ENCODE data around the gene TMEM63B.

Gene TMEM63B

GRCh38 chr6:44145839-44146238 is 18.5 kb downstream of the TMEM63B start:
- no peak for DNase-seq

DNA sequence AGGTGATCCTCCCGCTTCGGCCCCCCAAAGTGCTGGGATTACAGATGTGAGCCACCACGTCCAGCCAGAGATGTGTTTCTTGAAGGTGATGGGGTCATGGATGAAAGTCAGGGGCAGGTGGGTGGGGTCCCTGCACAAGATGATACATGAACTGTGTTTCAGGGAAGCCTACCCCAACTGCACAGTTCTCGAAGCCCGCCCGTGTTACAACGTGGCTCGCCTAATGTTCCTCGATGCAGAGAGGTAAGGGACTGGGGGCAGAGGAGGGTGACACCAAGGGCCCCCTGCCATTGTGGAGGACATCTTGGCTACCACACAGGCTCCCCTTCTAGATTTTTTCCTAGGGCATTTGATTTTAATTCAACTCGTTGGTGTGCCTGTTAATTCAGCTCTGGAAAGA is 19.3 kb downstream of the TMEM63B start:
- DNase-seq = no peak

DNA sequence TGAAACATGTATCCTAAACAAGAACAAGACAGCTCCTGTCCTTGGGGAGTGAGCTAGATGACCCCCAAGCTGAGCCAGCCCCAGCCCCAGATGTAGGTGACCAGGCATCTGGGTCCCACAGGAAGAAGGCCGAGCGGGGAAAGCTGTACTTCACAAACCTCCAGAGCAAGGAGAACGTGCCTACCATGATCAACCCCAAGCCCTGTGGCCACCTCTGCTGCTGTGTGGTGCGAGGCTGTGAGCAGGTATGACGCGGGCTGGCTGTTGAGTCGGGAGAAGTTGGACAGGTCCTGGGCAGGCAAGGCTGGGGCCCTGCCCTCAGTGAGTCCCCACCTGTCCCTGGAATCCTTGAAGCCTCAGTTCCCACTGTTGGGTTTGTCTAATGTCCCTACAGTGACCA is 19.9 kb downstream of the TMEM63B start:
- no peak for DNase-seq

DNA sequence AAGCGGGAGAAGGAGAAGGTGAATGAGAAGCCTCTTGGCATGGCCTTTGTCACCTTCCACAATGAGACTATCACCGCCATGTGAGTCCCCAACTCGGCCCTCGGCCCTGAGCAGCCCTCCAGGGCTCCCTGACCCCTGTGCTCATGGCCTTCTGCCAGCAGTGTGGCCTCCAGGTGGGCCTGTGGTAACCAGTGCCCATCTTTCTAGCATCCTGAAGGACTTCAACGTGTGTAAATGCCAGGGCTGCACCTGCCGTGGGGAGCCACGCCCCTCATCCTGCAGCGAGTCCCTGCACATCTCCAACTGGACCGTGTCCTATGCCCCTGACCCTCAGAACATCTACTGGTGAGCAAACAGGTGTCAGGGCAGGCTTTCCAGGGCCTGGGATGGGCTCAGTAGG is 21.0 kb downstream of the TMEM63B start:
- DNase-seq = no peak

- DNase-seq = no peak
These were observed 22.1 kb downstream of the TMEM63B start for GRCh38 chr6:44149369-44150012.

DNA sequence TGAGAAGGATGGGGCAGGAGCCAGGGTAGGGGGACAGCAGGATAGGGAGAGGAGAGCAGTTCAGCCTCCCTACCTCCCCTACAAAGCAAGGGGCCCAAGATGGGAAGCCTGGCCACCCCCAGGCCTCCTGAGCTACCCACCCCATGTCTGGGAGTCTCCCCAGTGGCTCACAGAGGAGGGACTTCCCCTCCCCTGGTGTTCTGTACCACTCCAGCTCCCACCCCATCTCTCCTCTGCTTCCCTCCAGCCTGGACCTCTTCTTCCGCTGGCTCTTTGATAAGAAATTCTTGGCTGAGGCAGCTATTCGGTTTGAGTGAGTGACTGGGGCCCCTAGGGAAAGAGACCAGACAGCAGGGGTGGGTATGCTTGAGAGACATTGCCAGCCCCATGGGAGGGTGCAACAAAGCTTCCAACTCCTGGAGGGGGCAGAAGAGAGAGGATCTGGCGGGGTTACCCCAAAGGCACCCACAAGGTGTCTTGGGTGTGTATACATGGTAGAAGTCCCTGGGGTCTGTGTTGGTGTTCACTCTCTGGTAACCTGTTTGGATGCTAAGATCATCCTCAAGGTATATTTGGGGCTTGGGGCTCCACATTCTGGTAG is 23.1 kb downstream of the TMEM63B start:
- DNase-seq = no peak

DNA sequence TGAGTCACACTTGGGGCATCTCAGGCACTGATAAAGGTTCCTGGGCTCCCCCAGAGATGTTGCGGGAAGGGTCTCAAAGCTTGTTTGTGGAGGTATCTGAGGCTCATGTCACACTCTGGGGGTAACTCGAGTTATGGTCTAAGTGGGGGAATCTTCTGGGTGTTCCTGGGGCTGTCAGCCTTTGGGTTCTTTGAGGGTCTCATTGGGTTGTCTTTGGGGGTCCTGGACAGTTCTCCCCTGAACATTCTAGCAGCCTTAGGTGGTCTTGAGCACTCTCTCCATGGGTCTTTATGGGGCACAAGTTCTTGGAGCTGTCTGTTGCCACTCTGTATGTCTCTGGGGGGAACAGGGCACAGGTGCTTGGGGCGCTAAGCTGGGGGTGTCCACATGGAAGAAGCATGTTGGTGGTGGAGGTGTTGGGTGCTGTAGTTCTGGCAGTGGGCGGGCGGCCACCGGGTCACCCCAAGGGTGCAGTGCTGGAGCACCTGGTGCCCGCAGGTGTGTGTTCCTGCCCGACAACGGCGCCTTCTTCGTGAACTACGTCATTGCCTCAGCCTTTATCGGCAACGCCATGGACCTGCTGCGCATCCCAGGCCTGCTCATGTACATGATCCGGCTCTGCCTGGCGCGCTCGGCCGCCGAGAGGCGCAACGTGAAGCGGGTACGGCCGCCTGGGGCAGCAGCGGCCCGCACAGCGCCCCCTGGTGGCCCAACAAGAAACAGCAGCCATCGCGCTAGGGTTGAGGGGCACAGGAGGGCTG is 24.2 kb downstream of the TMEM63B start:
- no peak for DNase-seq

DNA sequence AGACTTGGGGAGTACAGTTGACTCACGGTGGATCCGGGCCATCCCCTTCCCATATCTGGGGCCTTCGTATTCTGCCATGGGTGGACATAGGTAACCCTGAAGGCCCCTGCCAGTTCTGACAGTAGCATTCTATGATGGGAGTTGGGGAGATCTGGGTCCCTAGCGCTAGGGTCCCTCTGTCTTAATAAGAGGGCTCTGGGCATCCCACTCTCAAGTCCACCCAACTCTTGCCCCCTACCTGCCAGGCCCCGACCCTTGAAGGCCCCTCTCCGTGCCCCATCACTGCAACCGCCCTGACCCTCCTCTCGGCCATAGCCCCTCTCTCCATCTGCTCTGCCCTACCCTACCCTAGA is 24.7 kb downstream of the TMEM63B start:
- no peak for DNase-seq

- no peak for DNase-seq
These were observed 25.2 kb downstream of the TMEM63B start for GRCh38 chr6:44152533-44152932.

DNA sequence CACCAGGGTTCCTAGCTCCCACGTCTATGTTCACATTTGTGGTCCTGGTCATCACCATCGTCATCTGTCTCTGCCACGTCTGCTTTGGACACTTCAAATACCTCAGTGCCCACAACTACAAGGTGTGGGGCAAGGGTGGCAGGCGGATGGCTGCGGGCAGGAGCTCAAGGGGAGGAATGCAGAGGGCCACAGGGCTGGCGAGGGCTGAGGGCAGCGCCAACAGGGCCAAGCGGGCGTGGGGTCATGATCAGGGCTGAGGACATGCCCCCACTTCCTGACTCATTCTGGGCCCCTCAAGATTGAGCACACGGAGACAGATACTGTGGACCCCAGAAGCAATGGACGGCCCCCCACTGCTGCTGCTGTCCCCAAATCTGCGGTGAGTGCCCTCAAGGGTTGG is 26.7 kb downstream of the TMEM63B start:
- DNase-seq = no peak

DNA sequence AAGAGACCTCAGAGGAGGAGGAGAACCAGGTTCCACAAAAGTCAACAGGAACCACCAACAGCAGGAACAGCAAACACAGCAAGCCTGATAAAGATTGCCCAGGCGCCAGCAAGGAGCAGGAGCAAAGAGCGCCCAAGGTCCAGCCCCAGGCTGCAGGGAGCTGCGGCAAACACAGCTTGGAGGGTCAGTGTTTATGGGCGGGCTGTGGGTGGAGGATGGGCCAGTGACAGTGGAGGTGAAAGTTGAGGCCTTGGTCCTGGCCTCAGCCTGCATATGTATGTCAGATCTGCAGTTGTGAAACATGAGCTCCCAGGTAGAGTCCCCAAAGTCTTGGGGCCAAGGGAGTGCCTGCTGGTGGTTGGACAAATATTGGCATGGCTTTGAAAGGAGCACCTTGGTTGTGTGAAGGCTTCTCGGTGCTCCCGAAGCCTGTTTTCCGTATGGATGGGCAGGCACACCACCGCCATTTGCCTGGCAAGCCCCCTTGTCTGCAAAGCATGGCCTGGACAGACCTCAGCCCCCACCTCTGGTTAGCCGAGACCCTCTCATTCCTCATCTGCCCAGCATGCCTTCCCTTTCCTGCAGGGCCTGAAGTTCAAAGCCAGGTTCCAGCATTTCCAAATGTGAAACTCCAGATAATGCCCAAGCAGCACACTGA is 29.3 kb downstream of the TMEM63B start:
- DNase-seq = no peak

DNA sequence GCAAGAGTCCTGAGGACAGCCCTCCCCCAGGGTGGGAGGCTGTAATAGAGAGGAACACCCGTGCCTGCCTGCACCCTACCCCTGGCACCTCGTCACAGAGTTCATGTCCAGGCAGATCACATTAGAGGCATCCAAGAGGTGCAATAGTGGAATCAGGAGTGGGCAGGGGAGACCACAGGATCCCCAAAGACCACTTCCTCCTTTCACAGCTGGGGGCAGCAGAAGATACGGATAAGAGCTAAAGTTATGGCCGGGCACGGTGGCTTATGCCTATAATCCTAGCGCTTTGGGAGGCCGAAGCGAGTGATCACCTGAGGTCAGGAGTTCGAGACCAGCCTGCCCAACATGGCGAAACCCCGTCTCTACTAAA is 29.8 kb downstream of the TMEM63B start:
- DNase-seq = no peak

GRCh38 chr6:44158770-44159228 is 31.4 kb downstream of the TMEM63B start, which contains the start of gene CAPN11:
TSS of gene CAPN11 (plus strand) at chr6:44158820. CDS start at chr6:44158849, 29 bp downstream.
- DNase-seq = no peak

DNA sequence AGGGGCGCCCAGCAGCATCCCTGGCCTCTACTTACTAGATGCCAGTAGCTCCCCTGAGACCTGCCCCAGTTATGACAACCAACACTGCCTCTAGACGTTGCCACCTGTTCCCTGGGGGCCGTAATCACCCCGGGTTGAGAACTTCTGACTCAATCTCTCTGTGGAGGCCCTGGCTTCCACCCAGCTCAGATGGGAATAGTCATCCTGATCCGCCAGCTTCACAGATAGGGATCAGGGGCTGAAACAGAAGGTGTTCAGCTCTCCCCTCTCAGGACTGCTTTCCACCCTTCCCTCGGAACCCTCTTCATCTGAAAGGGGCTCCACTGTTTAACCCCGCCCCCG is 34.6 kb downstream of the TMEM63B start:
- DNase-seq = peak; percentile 24

DNA sequence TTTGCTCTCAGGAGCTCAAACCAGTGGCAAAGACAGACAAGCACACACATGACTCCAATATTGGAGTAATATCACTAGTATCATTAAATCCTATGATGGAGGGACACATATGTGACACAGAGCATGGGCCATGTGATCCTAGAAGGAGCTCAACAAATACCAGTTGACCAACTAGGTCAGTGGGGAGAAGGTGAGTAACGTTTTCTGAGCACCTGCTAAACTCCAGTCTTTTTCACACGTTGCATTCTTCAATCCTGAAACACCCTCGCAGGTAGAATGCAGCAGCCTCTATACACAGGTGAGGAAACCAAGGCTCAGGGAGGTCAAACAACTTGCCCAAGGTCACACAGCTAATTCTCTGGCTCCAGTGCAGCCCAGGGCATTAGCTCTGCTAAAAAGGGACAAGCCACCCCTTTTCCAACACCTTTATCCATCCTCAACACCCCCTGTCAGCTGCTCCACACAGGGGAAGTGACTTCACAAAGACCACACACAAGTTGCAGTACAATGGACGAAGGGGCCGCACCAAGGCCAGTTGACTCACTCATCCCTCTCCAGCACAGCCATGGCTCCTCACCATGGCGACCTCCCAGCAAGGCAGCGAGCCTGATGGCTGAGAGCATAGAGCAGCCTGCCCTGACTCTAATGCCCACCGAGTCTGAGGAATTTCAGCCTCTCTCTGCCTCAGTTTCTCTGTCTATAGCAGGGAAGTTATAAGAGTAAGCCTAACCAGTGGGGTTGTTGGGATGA is 35.7 kb downstream of the TMEM63B start:
- no peak for DNase-seq

DNA sequence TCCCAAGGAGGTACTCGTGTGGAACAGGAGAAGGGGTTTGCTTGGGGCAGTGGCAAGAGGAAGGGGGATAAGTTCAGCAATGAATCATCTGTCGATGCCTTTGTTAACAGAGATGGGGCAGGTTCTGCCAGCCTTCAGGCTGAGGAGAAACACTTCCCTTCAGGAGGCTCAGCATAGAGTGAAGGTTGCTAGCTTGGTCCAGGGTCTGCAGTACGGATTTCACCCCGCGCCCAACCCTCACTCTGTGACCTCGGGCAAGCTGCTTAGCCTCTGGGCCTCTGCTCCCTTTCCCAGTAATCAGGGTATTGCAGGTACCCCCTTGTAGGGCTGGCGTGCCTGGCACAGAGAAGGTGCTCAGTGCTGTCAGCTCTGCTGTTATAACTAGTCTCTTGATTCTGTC is 38.8 kb downstream of the TMEM63B start:
- no peak for DNase-seq

DNA sequence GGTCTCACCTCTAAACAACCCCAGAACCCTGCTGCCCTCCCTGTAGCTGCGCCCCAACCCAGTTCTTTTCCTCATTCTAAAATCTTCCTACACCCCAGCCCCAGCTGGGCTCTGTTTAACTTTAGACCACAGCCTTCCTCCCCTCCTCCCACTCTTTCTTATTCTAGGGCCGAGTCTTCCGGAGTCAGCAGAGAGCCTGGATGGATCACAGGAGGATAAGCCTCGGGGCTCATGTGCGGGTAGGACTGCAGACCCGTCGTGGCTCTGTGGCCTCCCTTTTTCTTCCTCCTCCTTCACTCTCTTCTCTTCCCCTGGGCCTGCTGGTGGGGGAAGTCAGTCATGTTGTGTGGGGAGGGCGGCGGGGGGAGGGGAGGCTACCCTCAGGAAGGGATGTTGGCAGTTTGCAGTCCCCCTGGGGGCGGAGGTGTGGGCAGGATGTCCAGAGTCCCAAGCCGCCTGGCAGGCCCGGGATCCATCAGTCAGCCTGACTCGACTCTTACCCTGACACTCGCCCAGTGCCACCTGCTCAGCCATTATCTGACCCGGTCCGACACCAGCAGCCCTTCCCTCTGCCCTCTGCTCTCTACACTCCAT is 39.3 kb downstream of the TMEM63B start:
- DNase-seq = no peak

- DNase-seq = no peak
These were observed 40.2 kb downstream of the TMEM63B start for GRCh38 chr6:44167567-44167966.

- no peak for DNase-seq
These were observed 41.8 kb downstream of the TMEM63B start for GRCh38 chr6:44169154-44169553.

DNA sequence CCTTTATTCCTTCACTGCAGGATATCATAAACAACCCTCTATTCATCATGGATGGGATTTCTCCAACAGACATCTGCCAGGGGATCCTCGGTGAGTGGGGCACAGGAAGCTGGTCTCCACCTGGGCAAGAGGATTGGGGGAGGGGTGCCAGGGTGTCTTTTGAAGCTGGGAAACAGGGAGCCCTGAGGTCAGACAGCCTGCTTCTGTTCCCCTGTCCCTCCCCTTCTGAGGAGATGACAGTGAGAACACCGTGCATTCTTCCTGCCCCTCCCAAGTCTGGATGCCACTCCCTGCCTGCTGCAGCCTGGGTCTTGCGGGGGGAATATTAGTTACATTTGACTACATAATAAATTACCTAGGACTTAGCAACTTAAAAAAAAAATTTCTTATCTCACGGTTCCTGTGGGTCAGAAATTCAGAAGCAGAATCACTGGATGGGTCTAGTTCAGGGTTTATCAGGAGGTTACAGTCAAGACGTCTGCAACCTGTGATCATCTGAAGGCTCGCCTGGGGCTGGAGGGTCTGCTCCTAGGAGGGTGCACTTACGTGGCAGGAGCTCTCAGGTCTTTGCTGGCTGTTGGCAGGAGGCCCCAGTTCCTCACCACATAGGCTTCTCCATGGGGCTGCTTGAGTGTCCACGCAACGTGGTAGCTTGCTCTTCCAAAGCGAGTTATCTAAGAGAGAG is 42.7 kb downstream of the TMEM63B start:
- no peak for DNase-seq

DNA sequence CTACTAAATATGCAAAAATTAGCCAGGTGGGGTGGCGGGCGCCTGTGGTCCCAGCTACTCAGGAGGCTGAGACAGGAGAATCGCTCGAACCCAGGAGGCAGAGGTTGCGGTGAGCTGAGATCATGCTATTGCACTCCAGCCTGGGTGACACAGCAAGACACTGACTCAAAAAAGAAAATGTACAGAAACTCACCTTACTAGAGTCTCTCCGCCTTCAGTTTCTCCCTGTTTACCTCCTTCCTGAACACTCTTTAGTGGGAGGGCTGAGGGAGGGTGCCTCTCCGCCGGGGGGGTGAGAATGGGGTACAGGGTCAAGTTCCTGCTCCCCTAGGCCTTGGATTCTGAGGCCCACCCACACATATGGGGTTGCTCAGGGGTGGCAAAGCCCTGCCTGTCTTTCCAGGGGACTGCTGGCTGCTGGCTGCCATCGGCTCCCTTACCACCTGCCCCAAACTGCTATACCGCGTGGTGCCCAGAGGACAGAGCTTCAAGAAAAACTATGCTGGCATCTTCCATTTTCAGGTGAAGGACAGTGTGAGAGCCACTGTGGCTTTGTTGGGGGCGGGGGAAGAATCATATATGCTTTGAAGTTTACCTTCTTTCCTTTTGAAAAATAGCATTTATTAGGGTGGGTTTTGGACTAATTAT is 44.7 kb downstream of the TMEM63B start:
- no peak for DNase-seq
